Stimulated activated CD4-positive, alpha-beta T cell treated with anti-CD3 and anti-CD28 coated beads, Interleukin-4, amount 100 ng/mL, for 48 hours (primary cell): ENCODE results near the gene SLC66A3.
"Not testable (repeated sequence)": the region's sequence is repeated elsewhere in the genome, so short reads cannot be mapped to it uniquely, and the experiment has no call there.

ENCODE experiments used
- DNase-seq, 2 donors: peaks; one replicate each; pipeline ENCODE4 v3.0.0-alpha.2; 2020; ENCODE audit warnings: low read depth in 2 of 2

SLC66A3 gene

GRCh38 chr2:11163439-11164317, 8.4 kb downstream of the SLC66A3 start:
- DNase-seq, result no peak

- DNase-seq, result not testable (repeated sequence)
Observed at GRCh38 chr2:11165046-11165445, 9.8 kb downstream of the SLC66A3 start.

GRCh38 chr2:11166476-11166875, 11.2 kb downstream of the SLC66A3 start:
- DNase-seq, result no peak

GRCh38 chr2:11168488-11168887, 13.2 kb downstream of the SLC66A3 start:
- no peak for DNase-seq

- no peak for DNase-seq
Observed at GRCh38 chr2:11169333-11169732, 14.1 kb downstream of the SLC66A3 start.

- DNase-seq, result no peak
Observed at GRCh38 chr2:11174222-11174621, 19.0 kb downstream of the SLC66A3 start.

- DNase-seq, result no peak
Observed at GRCh38 chr2:11175293-11175795, 20.1 kb downstream of the SLC66A3 start.

- no peak for DNase-seq
Observed at GRCh38 chr2:11177871-11178690, 22.8 kb downstream of the SLC66A3 start.

GRCh38 chr2:11179196-11179595, 23.9 kb downstream of the SLC66A3 start:
- DNase-seq, result no peak

GRCh38 chr2:11179899-11180298, 24.6 kb downstream of the SLC66A3 start:
- no peak for DNase-seq

- no peak for DNase-seq
Observed at GRCh38 chr2:11180653-11181052, 25.4 kb downstream of the SLC66A3 start.

- no peak for DNase-seq
Observed at GRCh38 chr2:11182951-11183350, 27.7 kb downstream of the SLC66A3 start.

- DNase-seq, result no peak
Observed at GRCh38 chr2:11186145-11186544, 30.9 kb downstream of the SLC66A3 start.

- DNase-seq, result no peak
Observed at GRCh38 chr2:11187083-11187619, 31.9 kb downstream of the SLC66A3 start.

- no peak for DNase-seq
Observed at GRCh38 chr2:11187731-11188130, 32.5 kb downstream of the SLC66A3 start.

- no peak for DNase-seq
Observed at GRCh38 chr2:11196246-11196645, 41.0 kb downstream of the SLC66A3 start.

GRCh38 chr2:11200651-11201050, 45.4 kb downstream of the SLC66A3 start:
- DNase-seq, result no peak

GRCh38 chr2:11201969-11202368, 46.7 kb downstream of the SLC66A3 start:
- DNase-seq, result no peak

- DNase-seq, result no peak
Observed at GRCh38 chr2:11203480-11203879, 48.2 kb downstream of the SLC66A3 start.

GRCh38 chr2:11208083-11208482, 52.8 kb downstream of the SLC66A3 start:
- DNase-seq, result no peak

- DNase-seq, result no peak
Observed at GRCh38 chr2:11212645-11213044, 57.4 kb downstream of the SLC66A3 start.

GRCh38 chr2:11213090-11213638, 57.9 kb downstream of the SLC66A3 start:
- DNase-seq, result no peak
